Hepatocyte (in vitro differentiated cells): ENCODE data around the gene MTHFD1L.

Experiments
- EZH2 ChIP-seq: fragments of 200-600 bp; sonication (generic); IDR thresholded peaks from 2 replicates; pipeline ENCODE4 v1.6.1; 2016; ENCODE audit warnings: antibody characterized with exemption, mild to moderate bottlenecking, borderline replicate concordance
- EZH2phosphoT487 ChIP-seq: fragments of 200-600 bp; sonication (generic); IDR thresholded peaks from one replicate; pipeline ENCODE4 v1.6.1; 2018; ENCODE audit warnings: antibody characterized with exemption, mild to moderate bottlenecking, low read depth, moderate library complexity; ENCODE audit not compliant: unreplicated experiment, severe bottlenecking
- TF ChIP-seq, protein P1 (sequence below): fragments of 200-600 bp; sonication (generic); IDR thresholded peaks from 2 replicates; pipeline ENCODE4 v1.5.1; 2016; ENCODE audit warnings: antibody characterized with exemption, mild to moderate bottlenecking; ENCODE audit not compliant: poor library complexity

DNA sequence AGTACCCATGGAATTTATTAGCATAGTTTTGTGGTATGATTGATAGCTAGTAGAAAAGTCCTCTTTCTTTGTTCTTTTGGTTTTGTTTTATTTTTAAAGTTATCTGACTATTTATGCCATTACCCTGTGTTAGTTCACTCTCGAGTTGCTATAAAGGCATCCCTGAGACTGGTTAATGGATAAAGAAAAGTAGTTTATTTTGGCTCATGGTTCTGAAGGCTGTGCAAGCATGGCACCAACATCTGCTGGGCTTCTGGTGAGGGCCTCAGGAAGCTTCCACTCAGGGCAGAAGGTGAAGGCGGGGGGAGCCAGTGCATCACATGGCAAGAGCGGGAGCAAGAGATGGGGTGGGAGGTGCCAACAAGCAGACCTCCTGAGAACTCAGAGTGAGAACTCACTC lies 166.5 kb downstream of the MTHFD1L start:
- TF ChIP-seq, protein P1, sequence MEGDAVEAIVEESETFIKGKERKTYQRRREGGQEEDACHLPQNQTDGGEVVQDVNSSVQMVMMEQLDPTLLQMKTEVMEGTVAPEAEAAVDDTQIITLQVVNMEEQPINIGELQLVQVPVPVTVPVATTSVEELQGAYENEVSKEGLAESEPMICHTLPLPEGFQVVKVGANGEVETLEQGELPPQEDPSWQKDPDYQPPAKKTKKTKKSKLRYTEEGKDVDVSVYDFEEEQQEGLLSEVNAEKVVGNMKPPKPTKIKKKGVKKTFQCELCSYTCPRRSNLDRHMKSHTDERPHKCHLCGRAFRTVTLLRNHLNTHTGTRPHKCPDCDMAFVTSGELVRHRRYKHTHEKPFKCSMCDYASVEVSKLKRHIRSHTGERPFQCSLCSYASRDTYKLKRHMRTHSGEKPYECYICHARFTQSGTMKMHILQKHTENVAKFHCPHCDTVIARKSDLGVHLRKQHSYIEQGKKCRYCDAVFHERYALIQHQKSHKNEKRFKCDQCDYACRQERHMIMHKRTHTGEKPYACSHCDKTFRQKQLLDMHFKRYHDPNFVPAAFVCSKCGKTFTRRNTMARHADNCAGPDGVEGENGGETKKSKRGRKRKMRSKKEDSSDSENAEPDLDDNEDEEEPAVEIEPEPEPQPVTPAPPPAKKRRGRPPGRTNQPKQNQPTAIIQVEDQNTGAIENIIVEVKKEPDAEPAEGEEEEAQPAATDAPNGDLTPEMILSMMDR = no peak
- TF ChIP-seq EZH2 = no peak
- no peak for TF ChIP-seq EZH2phosphoT487
